Hematopoietic multipotent progenitor cell treated with erythropoietin and hydrocortisone succinate and interleukin-3 and kit ligand, for 8 days (in vitro differentiated cells): ENCODE results near the gene KAZN.

Source experiments
- DNase-seq: peaks from one replicate; pipeline ENCODE4 v3.0.0-alpha.2; 2015

Gene KAZN

GRCh38 chr1:14679027-14679688 is 80.7 kb downstream of the KAZN start:
- DNase-seq, result no peak

DNA sequence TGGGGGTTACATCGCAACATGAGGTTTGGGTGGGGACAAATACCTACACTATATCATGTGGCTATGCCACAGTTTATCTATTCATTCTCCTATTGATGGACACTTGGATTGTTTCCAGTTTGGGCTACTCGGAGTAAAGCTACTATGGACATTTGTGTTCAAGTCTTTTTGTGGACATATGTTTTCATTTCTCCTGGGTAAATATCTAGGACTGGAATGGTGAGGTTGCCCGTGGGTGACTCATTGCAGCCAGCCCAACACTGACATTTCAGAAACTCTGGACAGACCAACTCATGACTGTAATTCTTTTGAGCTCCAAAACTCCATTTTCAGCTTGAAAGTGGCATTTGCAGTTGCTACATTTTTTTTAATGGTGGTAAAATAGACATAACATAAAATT is 82.7 kb downstream of the KAZN start:
- DNase-seq, result no peak

DNA sequence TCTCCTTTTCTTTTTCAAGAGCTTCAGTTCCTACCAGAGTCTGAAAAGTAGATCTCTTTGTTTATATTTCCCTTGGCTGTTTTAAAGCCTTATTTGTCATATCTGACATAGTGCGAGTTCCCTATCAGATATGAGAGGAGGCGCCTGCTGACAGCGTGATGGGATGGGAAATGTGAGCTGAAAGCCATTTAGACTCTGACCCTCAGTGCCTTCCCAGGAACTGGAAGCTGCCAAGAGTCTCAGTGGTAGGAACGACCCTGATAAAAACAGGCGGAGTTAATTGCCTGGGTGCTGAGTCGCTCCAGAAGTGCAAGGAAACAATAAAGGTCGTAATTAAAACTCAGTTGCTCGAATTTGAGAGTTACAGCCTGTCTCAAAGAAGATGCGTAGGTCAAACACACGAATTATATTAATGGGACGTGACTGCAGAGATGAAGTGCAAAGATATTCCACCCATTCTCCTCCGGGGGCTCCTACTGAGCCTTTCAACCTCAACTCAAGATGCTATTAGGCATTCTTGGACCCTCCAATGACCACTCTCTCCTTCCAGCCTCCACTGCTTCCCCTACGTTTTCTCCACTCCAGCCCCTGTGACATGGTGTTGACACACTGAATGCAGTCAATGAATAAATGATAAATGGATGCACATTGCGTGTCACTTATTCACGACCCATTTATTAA is 84.6 kb downstream of the KAZN start:
- DNase-seq, result no peak

DNA sequence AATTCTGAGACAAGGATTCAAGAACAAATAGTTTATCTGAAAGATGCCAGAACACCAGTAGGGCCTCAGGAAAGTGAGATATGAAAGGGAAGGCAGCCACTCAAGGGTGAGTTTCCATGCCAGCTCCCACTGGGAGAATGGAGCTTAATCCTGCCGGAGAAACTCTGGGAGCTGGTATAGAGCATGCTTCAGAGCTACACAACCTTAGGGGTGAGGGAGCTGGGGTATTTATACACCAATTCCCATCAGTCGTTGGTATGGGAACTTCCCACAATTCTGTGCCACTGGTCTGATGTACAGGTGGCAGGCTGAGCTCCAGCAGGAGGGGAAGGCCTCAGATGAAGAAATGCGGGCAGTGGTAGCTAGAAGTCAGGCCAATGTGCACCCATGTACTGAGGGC is 86.6 kb downstream of the KAZN start:
- no peak for DNase-seq

GRCh38 chr1:14686701-14687100 is 88.2 kb downstream of the KAZN start:
- DNase-seq, result no peak

DNA sequence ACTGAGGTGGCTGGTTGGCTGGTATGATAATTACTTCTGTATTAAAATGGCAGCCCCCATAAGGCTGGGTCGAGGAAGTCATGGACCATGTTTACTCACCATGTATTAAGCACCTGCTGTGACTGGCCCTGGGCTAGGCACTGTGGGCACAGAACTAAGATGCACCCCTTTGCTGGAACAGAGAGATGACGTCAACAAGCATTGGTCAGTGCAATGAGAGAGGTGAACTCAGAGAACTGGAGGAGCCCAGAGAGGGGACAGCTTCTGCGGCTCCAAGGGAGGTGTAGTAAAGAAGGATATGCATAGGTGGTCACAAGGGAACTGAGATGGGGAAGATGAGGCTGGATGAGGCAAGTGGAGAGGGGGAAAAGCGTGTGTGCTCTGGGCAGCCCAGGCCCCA is 88.7 kb downstream of the KAZN start:
- DNase-seq, result no peak

- DNase-seq, result no peak
These were observed 91.6 kb downstream of the KAZN start for GRCh38 chr1:14689996-14690615.

DNA sequence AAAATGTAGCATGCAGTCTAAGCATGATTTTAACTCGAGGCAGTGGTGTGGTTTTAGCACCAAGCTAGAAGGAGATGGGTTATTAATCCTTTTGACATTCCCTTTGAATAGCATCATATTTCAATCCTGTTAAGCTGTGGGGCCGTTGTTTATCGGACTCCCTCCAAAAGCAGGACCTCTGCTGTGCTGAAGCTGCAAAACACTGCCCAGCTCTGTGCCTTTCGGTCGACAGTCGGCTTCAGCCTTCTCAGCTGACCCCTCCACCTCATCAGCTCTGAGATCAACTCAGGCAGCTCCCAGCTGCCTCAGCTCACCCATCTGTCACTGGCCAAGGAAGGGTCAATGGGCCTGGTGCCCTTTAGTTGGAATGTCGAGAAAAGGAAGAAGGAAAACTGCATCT is 95.5 kb downstream of the KAZN start:
- no peak for DNase-seq

DNA sequence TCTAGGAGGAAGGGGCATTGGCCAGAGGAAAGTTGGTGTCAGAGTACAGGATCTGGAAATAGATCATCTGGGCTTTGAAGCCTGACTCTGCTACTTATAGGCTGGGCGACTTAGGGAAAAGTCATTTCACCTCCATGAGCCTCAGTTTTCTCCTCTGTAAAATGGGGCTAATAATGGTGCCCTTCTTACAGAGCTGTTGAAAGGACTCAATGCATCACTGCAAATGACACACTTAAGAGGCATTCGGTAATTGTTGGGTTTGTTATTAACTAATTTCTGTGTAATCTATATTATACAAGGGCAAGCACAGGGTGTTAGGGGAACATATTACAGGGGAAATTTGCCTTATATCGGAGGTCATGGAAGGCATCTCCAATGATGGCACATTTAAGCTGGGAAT is 96.1 kb downstream of the KAZN start:
- no peak for DNase-seq

DNA sequence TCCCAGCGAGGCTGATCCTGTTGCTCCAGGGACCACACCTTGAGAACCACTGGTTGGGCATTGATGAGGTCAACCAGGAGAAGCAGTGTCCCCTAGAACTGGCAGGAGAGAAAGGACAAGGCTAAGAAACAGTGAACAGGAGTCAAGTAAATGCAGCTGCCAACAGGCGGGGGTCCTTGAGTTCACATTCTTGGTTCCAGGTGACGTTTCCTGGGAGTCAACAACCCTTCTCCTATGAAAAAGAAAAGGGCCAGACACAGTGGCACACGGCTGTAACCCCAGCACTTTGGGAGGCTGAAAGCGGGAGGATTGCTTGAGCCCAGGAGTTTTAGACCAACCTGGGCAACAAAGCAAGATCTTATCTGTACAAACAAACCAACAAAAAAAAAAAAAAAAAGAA is 98.3 kb downstream of the KAZN start:
- DNase-seq, result no peak

DNA sequence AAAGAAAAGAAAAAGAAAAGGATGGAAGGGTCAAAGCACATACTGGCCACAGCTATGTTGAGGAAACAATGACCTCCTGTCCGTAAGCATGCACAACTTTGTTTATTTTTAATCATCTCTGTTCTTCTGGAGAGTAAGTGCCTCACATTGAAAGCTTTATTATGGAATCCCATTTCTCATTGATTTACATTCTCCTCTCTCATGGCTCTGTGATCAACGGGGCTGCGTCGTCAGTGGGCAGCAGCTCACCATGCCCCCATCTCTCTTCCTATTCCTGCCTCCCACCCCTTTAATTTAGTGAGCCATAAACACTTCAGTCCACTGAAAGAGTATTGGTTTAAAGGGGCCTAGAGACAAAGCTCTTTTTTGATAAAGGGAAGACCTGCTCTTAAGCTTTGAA is 98.9 kb downstream of the KAZN start:
- no peak for DNase-seq

GRCh38 chr1:14698314-14698713 is 99.8 kb downstream of the KAZN start:
- no peak for DNase-seq

GRCh38 chr1:14699620-14700019 is 101.1 kb downstream of the KAZN start:
- DNase-seq, result no peak

DNA sequence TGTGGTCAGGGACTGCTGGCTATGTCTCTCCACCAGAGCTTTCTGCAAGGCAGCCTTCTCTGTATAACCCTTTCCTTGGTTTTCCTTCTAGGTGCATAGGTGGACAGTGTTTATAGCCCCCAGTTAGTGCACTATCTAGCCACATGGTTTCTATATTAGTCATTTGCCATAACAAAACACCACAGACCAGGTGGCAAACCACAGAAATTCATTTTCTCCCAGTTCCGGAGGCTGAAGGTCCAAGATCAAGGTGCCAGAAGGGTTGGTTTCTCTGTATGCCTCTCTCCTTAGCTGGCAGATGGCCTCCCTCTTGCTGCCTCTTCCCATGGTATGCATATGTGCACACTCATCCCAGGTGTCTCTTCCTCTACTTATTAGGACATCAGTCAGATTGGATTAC is 106.4 kb downstream of the KAZN start:
- DNase-seq, result no peak

DNA sequence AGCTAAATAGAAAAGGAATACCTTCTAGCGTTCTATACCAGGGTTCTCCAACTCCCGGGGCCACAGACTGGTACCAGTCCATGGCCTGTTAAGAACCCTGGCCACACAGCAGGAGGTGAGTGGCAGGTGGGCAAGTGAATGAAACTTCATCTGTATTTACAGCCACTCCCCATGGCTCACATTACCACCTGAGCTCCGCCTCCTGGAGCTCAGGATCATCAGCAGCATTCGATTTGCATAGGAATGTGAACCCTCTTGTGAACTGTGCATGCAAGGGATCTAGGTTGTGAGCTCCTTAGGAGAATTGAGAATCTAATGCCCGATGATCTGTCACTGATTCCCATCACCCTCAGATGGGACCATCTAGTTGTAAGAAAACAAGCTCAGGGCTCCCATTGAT is 107.3 kb downstream of the KAZN start:
- no peak for DNase-seq

- DNase-seq, result no peak
These were observed 108.1 kb downstream of the KAZN start for GRCh38 chr1:14706631-14707030.

GRCh38 chr1:14707531-14708445 is 109.3 kb downstream of the KAZN start:
- no peak for DNase-seq

- DNase-seq, result no peak
These were observed 111.8 kb downstream of the KAZN start for GRCh38 chr1:14710331-14710730.

GRCh38 chr1:14712136-14712535 is 113.7 kb downstream of the KAZN start:
- no peak for DNase-seq

DNA sequence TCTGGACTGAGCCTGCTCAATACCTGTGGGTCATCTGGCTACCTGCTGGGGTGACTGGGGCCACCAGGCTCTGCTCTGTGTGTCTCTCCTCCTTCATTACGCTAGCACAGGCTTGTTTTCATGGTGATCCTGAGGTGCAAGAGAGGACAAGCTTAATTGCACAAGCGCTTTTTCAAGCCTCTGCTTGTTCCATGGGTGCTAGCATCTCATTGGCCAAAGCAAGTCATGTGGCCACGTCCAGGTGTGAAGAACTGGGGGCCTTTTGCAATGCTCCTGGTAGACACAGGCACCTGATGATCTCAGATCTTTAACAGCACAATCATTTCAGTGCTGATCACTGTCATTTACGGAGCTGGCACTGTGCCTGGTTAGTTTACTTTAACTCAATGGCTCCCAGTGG is 114.6 kb downstream of the KAZN start:
- DNase-seq, result no peak

DNA sequence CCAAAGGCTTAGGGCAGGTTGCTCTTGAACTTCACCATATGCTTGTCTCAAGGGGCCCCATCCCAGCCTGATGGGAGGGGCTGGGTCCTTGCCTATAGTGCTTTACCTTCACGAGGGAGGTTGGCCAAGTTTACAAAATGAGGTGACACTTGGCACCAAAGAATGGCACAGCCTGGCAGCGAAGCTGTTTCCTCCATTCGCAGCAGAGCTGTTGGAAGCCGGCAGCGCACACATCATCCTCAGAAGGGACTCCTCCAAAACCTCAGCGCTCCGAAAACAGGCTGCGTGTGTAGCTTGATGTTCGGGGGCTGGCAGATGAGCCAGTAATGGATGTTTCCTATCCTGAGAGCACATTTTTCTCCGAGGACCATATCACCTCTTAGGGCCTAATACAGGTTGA is 116.8 kb downstream of the KAZN start:
- DNase-seq, result no peak

GRCh38 chr1:14715802-14716201 is 117.3 kb downstream of the KAZN start:
- DNase-seq, result no peak

- no peak for DNase-seq
These were observed 118.0 kb downstream of the KAZN start for GRCh38 chr1:14716474-14716873.

DNA sequence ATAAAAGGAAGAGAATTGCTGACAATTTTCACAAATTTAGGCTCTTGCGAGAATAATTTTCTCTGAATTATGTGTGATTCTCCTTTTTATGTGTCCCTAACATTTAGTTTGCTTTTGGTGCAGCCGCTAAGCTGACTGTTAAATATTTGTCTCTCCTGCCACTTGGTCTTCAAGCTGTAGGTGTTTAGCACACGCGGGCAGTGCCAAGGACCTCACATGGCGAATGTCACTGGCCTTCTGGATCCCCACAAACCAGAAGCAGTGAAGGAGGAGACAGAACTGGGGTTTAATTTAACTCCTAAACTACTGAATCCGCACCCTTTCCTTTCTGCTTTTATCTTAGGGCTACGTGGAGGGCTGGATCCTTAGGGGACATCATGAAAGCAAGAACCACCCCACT is 120.0 kb downstream of the KAZN start:
- no peak for DNase-seq
